HG02884 (cell line): ENCODE data around the gene KIAA1217.

Experiments used
- ATAC-seq: cut with Tn5 transposase; IDR thresholded peaks from one replicate; pipeline ENCODE4 v1.9.1; 2021; ENCODE audit warnings: mild to moderate bottlenecking, moderate library complexity; ENCODE audit not compliant: unreplicated experiment

KIAA1217 gene

GRCh38 chr10:24393201-24393600 is 184.3 kb downstream of the KIAA1217 start:
- ATAC-seq = no peak

- ATAC-seq = peak; percentile 73
These were observed 185.7 kb downstream of the KIAA1217 start for GRCh38 chr10:24394461-24395190.

GRCh38 chr10:24396396-24396795 is 187.5 kb downstream of the KIAA1217 start:
- ATAC-seq = no peak

- ATAC-seq = no peak
These were observed 188.7 kb downstream of the KIAA1217 start for GRCh38 chr10:24397662-24398061.

- ATAC-seq = no peak
These were observed 195.6 kb downstream of the KIAA1217 start for GRCh38 chr10:24404567-24404966.

GRCh38 chr10:24405635-24406034 is 196.7 kb downstream of the KIAA1217 start:
- no peak for ATAC-seq

GRCh38 chr10:24406809-24407483 is 198.0 kb downstream of the KIAA1217 start:
- ATAC-seq = no peak

- no peak for ATAC-seq
These were observed 199.0 kb downstream of the KIAA1217 start for GRCh38 chr10:24407928-24408327.

GRCh38 chr10:24408365-24408764 is 199.4 kb downstream of the KIAA1217 start:
- no peak for ATAC-seq

- no peak for ATAC-seq
These were observed 205.7 kb downstream of the KIAA1217 start for GRCh38 chr10:24414597-24414996.

- no peak for ATAC-seq
These were observed 206.7 kb downstream of the KIAA1217 start for GRCh38 chr10:24415455-24416125.

- ATAC-seq = no peak
These were observed 207.3 kb downstream of the KIAA1217 start for GRCh38 chr10:24416248-24416647.

GRCh38 chr10:24417053-24417452 is 208.1 kb downstream of the KIAA1217 start:
- ATAC-seq = no peak

- ATAC-seq = no peak
These were observed 209.6 kb downstream of the KIAA1217 start for GRCh38 chr10:24418532-24418931.

GRCh38 chr10:24419066-24419465 is 210.1 kb downstream of the KIAA1217 start:
- no peak for ATAC-seq

GRCh38 chr10:24425151-24425550 is 216.2 kb downstream of the KIAA1217 start:
- ATAC-seq = peak; percentile 59

GRCh38 chr10:24427678-24428409 is 218.9 kb downstream of the KIAA1217 start:
- ATAC-seq = no peak

GRCh38 chr10:24428410-24428782 is 219.5 kb downstream of the KIAA1217 start:
- no peak for ATAC-seq

GRCh38 chr10:24430591-24430990 is 221.7 kb downstream of the KIAA1217 start:
- ATAC-seq = no peak

GRCh38 chr10:24432478-24433416 is 223.8 kb downstream of the KIAA1217 start:
- ATAC-seq = peak; percentile 41
